Right lobe of liver (tissue), 4 donors: Measurements from ENCODE around the gene TCN1.

Experiments used
- POLR2A ChIP-seq: fragments of 450-650 bp; IDR thresholded peaks from one replicate; pipeline ENCODE4 v1.6.1; 2017; ENCODE audit warnings: antibody characterized with exemption, mild to moderate bottlenecking
- TF ChIP-seq, protein P1 (sequence below), 4 donors: fragments of 200-600 bp in 3 of 4; fragments of 450-650 bp in 1 of 4; IDR thresholded peaks; one replicate each; pipeline versions ENCODE4 v1.5.1 to v1.8.0; 2016 to 2022; ENCODE audit warnings: antibody characterized with exemption in 4 of 4, mild to moderate bottlenecking in 2 of 4
- donor health status: DM: no; HTN: no; CAD: no.
- donor health status: DM: no; HTN: no; CAD: no.
- donor health status: DM: no; HTN: yes; CAD: no.

- TF ChIP-seq, protein P1, sequence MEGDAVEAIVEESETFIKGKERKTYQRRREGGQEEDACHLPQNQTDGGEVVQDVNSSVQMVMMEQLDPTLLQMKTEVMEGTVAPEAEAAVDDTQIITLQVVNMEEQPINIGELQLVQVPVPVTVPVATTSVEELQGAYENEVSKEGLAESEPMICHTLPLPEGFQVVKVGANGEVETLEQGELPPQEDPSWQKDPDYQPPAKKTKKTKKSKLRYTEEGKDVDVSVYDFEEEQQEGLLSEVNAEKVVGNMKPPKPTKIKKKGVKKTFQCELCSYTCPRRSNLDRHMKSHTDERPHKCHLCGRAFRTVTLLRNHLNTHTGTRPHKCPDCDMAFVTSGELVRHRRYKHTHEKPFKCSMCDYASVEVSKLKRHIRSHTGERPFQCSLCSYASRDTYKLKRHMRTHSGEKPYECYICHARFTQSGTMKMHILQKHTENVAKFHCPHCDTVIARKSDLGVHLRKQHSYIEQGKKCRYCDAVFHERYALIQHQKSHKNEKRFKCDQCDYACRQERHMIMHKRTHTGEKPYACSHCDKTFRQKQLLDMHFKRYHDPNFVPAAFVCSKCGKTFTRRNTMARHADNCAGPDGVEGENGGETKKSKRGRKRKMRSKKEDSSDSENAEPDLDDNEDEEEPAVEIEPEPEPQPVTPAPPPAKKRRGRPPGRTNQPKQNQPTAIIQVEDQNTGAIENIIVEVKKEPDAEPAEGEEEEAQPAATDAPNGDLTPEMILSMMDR (IDR thresholded peaks at IDR 0.05) = no peak
- no peak for TF ChIP-seq POLR2A
These were observed 36.9 kb downstream of the TCN1 start for GRCh38 chr11:59829358-59829757.
